Limb (tissue), 2 donors: ENCODE results near the gene C12orf76.
"Not testable (repeated sequence)": the region's sequence is repeated elsewhere in the genome, so short reads cannot be mapped to it uniquely, and the experiment has no call there.

Experiments
- DNase-seq, 2 donors: peaks; one replicate each; pipeline ENCODE4 v3.0.0-alpha.2; 2016; ENCODE audit errors: extremely low spot score in 2 of 2

C12orf76 gene

DNA sequence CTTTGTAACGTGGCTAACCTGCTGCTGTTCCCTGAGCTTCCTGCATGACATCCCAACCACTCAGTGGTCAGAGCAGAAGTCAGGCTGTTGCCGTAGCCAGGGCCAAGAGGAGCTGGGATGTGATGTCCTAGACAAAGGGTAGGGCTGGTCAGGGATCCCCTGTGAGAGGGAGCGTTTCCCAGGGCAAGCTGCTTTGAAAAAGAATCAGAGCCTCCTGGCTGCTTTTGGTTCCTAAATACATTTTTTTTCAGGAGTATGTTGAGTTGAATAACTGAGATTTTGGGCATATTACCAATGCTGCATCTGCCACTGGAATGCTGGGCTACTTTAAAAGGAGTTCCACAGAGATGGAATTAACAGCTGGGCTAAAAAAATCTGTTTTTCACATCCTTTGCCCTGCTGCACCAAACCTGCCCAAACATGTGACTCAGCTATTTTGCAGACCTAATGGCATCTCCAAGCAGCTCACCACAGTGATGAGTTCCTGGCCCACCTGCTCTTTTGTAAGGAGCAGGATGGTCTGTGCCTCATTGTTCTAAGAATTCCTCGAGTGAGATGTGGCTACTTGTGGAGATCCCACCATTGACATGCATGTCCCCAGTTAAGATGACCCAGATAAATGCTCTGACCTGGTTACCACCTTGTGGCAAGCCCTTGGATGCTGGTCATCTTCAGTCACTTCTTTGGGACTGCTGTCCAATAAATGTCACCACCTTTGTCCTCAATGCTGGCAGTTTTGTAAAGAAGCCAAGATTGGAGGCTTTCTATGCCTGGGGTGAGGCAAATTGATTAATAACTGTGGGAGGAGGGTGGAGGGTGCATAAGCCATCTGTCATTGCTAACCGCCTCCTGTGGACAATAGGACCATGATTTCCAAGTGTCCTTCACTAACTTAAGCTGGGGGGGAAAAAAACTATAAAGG, 25.0 kb downstream of the C12orf76 start:
- peak in 1 of 2 donors; percentile 58 for DNase-seq

DNA sequence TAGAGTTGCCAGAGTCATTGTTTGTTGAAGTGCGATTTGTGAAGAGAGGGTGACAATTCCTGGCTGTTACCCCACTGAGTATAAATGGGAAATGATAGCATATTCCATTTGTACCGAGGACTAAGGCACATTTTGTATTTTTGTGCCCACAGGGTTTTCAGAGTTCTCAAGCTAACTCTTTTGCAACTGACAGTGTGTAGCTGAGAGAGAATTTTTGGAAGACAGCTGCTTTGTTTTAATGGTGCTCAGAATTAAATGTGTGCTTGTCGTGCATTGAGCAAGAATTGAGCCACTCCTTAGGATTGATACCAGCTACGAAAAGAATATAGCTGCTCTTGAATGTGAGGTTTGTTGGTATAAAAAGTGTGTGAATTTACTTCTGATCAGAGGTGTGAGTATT, 27.4 kb downstream of the C12orf76 start:
- no peak for DNase-seq

- DNase-seq: no peak
Measured at GRCh38 chr12:110015132-110015531, 33.2 kb downstream of the C12orf76 start.

- no peak for DNase-seq
Measured at GRCh38 chr12:110012659-110013058, 35.7 kb downstream of the C12orf76 start.

DNA sequence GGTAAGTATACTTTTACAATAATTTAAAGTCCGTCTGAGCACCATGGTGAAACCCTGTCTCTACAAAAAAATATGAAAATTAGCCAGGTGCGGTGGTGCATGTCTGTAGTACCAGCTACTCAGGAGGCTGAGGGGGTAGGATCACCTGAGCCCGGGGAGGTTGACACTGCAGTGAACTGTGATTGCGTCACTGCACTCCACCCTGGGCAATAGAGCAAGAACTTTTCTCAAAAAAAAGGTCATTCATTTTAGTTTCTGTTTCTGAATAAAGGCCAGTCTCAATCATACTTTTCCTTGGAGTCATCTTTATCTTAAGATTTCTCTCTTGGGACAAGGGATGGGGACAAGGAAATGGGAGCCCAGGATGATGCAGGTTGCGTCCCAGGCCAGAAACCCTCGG, 36.2 kb downstream of the C12orf76 start:
- DNase-seq: no peak

GRCh38 chr12:110010853-110011723, 37.2 kb downstream of the C12orf76 start:
- DNase-seq: no peak

DNA sequence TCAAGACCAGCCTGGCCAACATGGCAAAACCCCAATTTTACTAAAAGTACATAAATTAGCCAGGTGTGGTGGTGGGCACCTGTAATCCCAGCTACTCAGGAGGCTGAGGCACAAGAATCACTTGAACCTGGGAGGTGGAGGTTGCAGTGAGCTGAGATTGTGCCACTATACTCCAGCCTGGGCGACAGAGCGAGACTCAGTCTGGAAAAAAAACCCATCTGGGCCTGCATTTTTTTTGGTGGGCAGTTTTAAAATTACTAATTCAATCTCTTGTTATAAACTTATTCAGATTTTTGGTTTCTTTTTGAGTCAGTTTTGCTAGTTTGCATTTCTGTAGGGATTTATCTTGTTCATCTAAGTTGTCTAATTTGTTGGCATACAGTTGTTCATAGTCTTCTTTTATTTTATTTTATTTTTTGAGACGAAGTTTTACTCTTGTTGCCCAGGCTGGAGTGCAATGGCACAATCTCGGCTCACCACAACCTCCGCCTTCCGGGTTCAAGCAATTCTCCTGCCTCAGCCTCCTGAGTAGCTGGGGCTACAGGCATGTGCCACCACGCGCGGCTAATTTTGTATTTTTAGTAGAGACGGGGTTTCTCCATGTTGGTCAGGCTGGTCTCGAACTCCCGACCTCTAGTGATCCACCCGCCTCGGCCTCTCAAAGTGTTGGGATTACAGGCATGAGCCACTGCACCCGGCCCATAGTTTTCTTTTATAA, 39.5 kb downstream of the C12orf76 start:
- not testable (repeated sequence) for DNase-seq

DNA sequence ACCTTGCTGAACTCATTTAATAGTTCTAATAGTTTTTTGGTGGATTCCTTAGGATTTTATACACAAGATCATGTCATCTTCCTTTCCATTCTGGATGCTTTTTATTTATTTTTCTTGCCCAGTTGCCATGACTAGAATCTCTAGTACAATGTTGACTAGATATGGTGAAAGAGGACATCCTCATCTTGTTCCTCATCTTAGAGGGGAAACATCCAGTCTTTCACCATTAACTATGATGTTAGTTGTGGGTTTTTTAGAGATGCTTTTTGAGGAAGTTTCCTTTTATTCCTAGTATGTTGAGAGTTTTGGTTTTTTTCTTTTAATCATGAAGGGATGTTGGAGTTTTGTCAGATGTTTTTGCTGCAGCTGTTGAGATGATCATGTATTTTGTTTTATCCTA, 40.4 kb downstream of the C12orf76 start:
- no peak for DNase-seq

GRCh38 chr12:110006115-110006514, 42.2 kb downstream of the C12orf76 start:
- no peak for DNase-seq

- DNase-seq: no peak
Measured at GRCh38 chr12:110005319-110005973, 42.9 kb downstream of the C12orf76 start.

DNA sequence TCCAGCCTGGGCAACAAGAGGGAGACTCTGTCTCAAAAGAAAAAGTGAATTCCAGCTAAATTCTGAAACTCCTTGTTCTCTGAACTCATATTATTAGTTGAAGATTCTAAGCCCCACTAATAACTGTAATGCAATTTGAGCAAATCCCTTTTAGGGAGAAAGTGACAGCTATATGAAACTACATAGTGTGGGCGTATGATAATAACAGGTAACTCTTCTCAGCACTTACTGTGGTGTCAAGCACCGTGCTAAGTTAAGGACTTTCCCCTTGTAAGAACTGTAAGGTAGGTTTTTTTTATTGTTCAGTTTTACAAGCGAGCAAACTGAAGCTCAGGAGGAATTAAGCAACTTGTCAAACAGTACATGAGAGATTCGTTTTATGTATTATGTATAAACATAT, 43.7 kb downstream of the C12orf76 start:
- no peak for DNase-seq

DNA sequence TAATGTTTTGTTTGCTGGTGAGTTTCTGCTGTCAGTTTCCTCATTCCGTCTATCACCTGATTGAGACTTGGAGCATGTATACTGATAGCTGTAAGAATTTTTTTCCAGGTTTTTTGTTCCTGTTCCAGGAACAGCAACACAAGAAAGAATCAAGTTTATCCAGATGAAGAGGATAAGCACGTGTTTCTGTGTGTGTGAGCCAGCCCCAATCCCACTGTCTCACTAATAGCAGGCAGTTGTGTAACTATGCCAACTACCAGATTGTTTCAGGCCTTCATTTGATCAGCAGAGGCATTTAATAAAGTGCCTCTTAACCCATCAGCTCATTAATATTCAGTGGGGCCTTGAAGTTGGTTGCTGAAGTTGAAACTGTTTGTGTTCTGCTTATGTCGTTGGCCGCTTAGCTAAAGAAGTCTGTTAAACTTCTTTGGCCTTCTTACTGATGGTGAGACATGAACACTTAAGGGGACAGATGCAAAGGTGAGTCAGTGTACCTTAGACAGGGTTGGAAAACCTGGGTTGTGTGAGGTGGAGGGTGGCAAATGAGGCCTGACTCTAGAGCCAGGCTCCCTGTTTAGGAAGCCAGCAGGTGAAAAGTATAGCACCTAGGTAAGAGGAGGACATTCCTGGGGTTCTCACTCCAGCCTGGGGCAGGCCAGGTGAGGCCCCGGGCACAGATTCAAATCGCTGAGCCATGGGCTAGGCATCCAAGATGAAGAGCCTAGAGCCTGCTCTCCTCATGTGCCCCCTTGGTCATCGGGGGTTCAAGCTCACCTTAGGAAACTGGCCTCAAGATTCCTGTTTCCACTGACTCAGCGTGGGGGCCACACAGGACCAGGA, 45.4 kb downstream of the C12orf76 start:
- no peak for DNase-seq

GRCh38 chr12:110001596-110001995, 46.7 kb downstream of the C12orf76 start:
- DNase-seq: no peak

- peak; percentile 6 to 40 for DNase-seq
Measured at GRCh38 chr12:109999983-110000505, 48.3 kb downstream of the C12orf76 start.

DNA sequence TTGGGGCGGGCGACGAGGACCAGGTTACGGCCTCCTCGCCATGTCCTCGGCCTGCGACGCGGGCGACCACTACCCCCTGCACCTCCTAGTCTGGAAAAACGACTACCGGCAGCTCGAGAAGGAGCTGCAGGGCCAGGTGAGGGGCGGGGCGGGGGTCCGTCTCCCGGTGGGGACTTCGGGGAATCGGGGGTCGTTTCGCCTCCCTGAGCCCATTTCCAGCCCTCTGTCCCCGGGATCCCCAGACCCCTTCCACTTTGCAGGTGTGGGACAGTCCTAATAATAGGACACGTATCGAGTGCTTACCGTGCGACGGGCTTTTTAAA, 48.7 kb downstream of the C12orf76 start:
- DNase-seq: no peak

DNA sequence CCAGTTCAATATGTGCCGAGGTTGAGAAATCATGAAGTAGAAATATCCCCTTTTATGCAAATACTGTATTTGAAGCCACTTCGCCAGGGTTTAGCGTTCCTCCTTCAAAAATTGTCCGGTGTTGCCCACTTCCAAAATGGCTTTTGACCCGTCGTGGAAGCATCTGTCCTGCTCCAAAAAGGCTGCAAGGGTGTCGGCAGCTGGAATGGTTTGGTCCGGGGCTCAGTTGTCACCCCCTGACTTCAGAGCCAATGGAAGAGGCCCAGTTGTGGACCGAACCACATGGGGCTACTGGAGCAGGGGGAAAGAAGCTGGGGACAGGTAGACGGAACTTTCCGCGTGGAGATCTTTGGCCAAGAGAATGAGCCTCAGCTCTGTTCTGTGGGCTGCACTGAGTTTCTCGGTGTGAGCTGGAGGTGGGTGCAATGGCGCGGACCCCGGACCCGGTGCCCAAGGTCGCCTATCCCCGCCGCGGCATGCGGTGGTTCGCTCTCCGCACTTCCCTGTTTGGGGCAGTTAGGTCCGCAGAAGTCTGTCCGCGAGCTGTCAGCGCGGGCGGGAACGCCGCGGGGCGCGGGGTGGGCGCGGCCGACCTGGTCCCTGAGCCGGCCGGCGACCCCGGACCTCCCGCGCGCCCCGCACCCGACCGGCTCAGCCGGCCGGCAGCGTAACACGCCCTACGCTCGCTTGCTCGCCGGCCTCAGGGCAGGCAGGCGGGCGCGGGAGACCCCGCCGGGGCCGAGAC, 49.2 kb downstream of the C12orf76 start, which contains the start of gene ANKRD13A:
Gene ANKRD13A, plus strand, starts transcription at position 527 of the 745 bp plus-strand sequence. CDS start 259 bp downstream, outside the sequence.
- DNase-seq: peak; percentile 93 to 94

DNA sequence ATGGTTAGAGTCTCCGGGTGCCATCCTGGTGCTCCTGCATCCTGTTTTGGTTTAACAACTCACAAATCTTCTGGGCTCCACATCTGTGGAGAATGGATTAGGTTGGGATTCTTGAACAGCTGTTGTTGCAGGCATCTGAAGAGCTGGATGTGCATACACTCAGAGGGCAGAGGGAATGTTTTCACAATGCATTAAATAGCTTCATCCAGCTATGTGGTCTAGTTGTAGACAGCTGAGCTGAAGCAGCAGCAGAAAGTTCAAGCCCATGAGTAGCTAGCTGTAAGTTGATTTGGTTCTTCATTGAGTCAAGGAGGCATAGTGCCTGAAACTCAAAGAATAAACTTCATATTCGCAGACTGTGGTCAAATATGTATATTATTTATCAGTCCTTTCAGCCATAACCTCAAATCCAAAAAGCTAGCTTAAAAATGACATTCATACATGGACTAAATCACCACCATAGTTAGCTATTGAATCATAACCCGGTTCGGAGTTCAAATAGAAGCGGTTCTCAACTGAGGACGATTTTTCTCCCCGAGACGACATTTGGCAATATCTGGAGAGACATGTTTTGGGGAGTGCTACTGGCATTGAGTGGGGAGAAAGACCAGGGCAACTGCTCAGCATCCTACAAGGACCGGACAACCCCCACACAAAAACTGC, 50.0 kb downstream of the C12orf76 start:
- peak in 1 of 2 donors; percentile 51 for DNase-seq

- DNase-seq: no peak
Measured at GRCh38 chr12:109997393-109997792, 50.9 kb downstream of the C12orf76 start.

GRCh38 chr12:109996483-109996853, 51.9 kb downstream of the C12orf76 start:
- DNase-seq: no peak
